Hepatocyte (in vitro differentiated cells): ENCODE measurements around the gene MAPK8IP2. TPM values are rescaled to one million over a fixed set of nuclear protein-coding genes. Genes with fewer than 3 reads are reported as not detected.

ENCODE experiments used
- DNase-seq: peaks from one replicate; pipeline ENCODE4 v3.0.0-alpha.2; 2016; ENCODE audit warnings: low spot score
- H2AFZ ChIP-seq: fragments of 200-600 bp; sonication (generic); 2 replicates; pipeline ENCODE4 v1.6.0; 2016; ENCODE audit warnings: antibody characterized with exemption, mild to moderate bottlenecking
- H3K27ac ChIP-seq: fragments of 200-600 bp; sonication (generic); 2 replicates; pipeline ENCODE4 v1.5.1; 2016; ENCODE audit warnings: mild to moderate bottlenecking
- H3K27me3 ChIP-seq: fragments of 200-600 bp; sonication (generic); 2 replicates; pipeline ENCODE4 v1.6.1; 2016
- H3K36me3 ChIP-seq: fragments of 200-600 bp; sonication (generic); replicated peaks from 2 replicates; pipeline ENCODE4 v1.5.1; 2016; ENCODE audit warnings: low read depth; ENCODE audit not compliant: insufficient read depth
- H3K4me1 ChIP-seq: fragments of 200-600 bp; sonication (generic); 2 replicates; pipeline ENCODE4 v1.5.1; 2016; ENCODE audit warnings: mild to moderate bottlenecking, moderate library complexity; ENCODE audit not compliant: insufficient read depth
- H3K4me2 ChIP-seq: fragments of 200-600 bp; sonication (generic); 2 replicates; pipeline ENCODE4 v1.6.0; 2016
- H3K4me3 ChIP-seq: fragments of 200-600 bp; sonication (generic); 2 replicates; pipeline ENCODE4 v1.5.1; 2016; ENCODE audit warnings: mild to moderate bottlenecking
- H3K79me2 ChIP-seq: fragments of 200-600 bp; sonication (generic); 2 replicates; pipeline ENCODE4 v1.6.0; 2017; ENCODE audit warnings: mild to moderate bottlenecking
- H3K9me2 ChIP-seq: fragments of 200-600 bp; sonication (generic); replicated peaks from 2 replicates; pipeline ENCODE4 v1.6.0; 2017; ENCODE audit warnings: mild to moderate bottlenecking; ENCODE audit not compliant: insufficient read depth
- H3K9me3 ChIP-seq: fragments of 200-600 bp; sonication (generic); 2 replicates; pipeline ENCODE4 v1.5.1; 2016; ENCODE audit warnings: low read depth, mild to moderate bottlenecking
- H4K20me1 ChIP-seq: fragments of 200-600 bp; sonication (generic); 2 replicates; pipeline ENCODE4 v1.6.0; 2016; ENCODE audit warnings: mild to moderate bottlenecking; ENCODE audit not compliant: insufficient read depth, poor library complexity, severe bottlenecking
- CTCF ChIP-seq: fragments of 200-600 bp; sonication (generic); IDR thresholded peaks from 2 replicates; pipeline ENCODE4 v1.5.1; 2016; ENCODE audit warnings: antibody characterized with exemption, mild to moderate bottlenecking; ENCODE audit not compliant: poor library complexity
- EZH2 ChIP-seq: fragments of 200-600 bp; sonication (generic); IDR thresholded peaks from 2 replicates; pipeline ENCODE4 v1.6.1; 2016; ENCODE audit warnings: antibody characterized with exemption, mild to moderate bottlenecking, borderline replicate concordance
- EZH2phosphoT487 ChIP-seq: fragments of 200-600 bp; sonication (generic); IDR thresholded peaks from one replicate; pipeline ENCODE4 v1.6.1; 2018; ENCODE audit warnings: antibody characterized with exemption, mild to moderate bottlenecking, low read depth, moderate library complexity; ENCODE audit not compliant: unreplicated experiment, severe bottlenecking
- WGBS: methylation state at CpG from one replicate; pipeline ENCODE4 v1.1.6; 2016; ENCODE audit warnings: low lambda C conversion rate; ENCODE audit errors: missing lambda C conversion rate; 5-methylcytosine and 5-hydroxymethylcytosine counted together
- polyA plus RNA-seq: library from polyadenylated mRNA; unstranded; fragments of >200 nt; fragmentation: Nextera tagmentation; extraction: Ambion mirVana; gene quantifications from 2 replicates; pipeline ENCODE4 v1.2.1, GENCODE V29; 2016
- total RNA-seq: library from RNA; depleted of rRNA; stranded (reverse); fragments of >200 nt; gene quantifications from 2 replicates; pipeline ENCODE4 v1.2.3, GENCODE V29; 2014

The MAPK8IP2 gene
- total RNA-seq (1.0 and 1.6 TPM in 2 replicates), polyA plus RNA-seq (3.8 and 4.0 TPM in 2 replicates)

- H2AFZ ChIP-seq: no peak within 1 kb of the TSS
- H3K27ac ChIP-seq: no peak within 1 kb of the TSS
- H3K27me3 ChIP-seq: peaks cover 27% of the 10 kb centered on the region
- H4K20me1 ChIP-seq: no peaks in the 10 kb centered on the region
- H3K4me1 ChIP-seq: peaks cover 3% of the 10 kb centered on the region
- 0% methylated on average over 3 of the region's 61 CpGs for WGBS
- H3K4me3 ChIP-seq: peak within 1 kb of the TSS; percentile 26
- TF ChIP-seq EZH2phosphoT487 (no peak), EZH2 (no peak), CTCF (no peak)
- no peaks in the 10 kb centered on the region for H3K36me3 ChIP-seq
- H3K4me2 ChIP-seq: peak within 1 kb of the TSS; percentile 96
- H3K79me2 ChIP-seq: no peaks in the 10 kb centered on the region
- peak; percentile 45 for DNase-seq
- H3K9me2 ChIP-seq: no peaks in the 10 kb centered on the region
- H3K9me3 ChIP-seq: no peaks in the 10 kb centered on the region
Measured at GRCh38 chr22:50600538-50600937, at the start of gene MAPK8IP2. MAPK8IP2 (plus strand) TSS chr22:50600793; CDS start chr22:50600819, 26 bp downstream.

- no peaks in the 10 kb centered on the region for H3K9me2 ChIP-seq
Measured at GRCh38 chr22:50551160-50551752, 49.3 kb upstream of the MAPK8IP2 start.

GRCh38 chr22:50553310-50553709 is 47.3 kb upstream of the MAPK8IP2 start:
- DNase-seq: no peak
- WGBS: 77% methylated on average over 8 of the region's 8 CpGs
- H3K4me3 ChIP-seq: no peak overlapping the region
- H3K9me2 ChIP-seq: no peaks in the 10 kb centered on the region
- H3K4me2 ChIP-seq: no peak overlapping the region
- no peaks in the 10 kb centered on the region for H3K79me2 ChIP-seq
- no peaks in the 10 kb centered on the region for H3K4me1 ChIP-seq
- no peaks in the 10 kb centered on the region for H4K20me1 ChIP-seq
- H3K27me3 ChIP-seq: no peaks in the 10 kb centered on the region
- H3K36me3 ChIP-seq: no peaks in the 10 kb centered on the region
- H2AFZ ChIP-seq: no peak overlapping the region
- no peaks in the 10 kb centered on the region for H3K9me3 ChIP-seq
- no peak for TF ChIP-seq CTCF
- no peak for TF ChIP-seq EZH2phosphoT487
- no peak for TF ChIP-seq EZH2
- no peak overlapping the region for H3K27ac ChIP-seq

More at GRCh38 chr22:50551160-50551752, 49.3 kb upstream of the MAPK8IP2 start:
- no peak for DNase-seq
- TF ChIP-seq EZH2: no peak
- no peak for TF ChIP-seq CTCF
- TF ChIP-seq EZH2phosphoT487: no peak
- Histone ChIP-seq H3K4me2 (no peak overlapping the region), H3K4me3 (no peak overlapping the region), H3K27ac (no peak overlapping the region), H4K20me1 (no peaks in the 10 kb centered on the region), H2AFZ (no peak overlapping the region), H3K4me1 (no peaks in the 10 kb centered on the region), H3K79me2 (no peaks in the 10 kb centered on the region), H3K27me3 (no peaks in the 10 kb centered on the region), H3K36me3 (no peaks in the 10 kb centered on the region), H3K9me3 (no peaks in the 10 kb centered on the region)
- 95% methylated on average over 11 of the region's 11 CpGs for whole genome bisulfite sequencing
